Neural progenitor cell (in vitro differentiated cells): ENCODE measurements around the gene SELENOO. TPM values are rescaled to one million over a fixed set of nuclear protein-coding genes. Genes with fewer than 3 reads are reported as not detected.

Experiments
- DNase-seq: peaks from one replicate; pipeline ENCODE4 v3.0.0-alpha.2; 2016; ENCODE audit warnings: low spot score
- H2AFZ ChIP-seq: fragments of 200-600 bp; sonication (generic); replicated peaks from 2 replicates; pipeline ENCODE4 v1.6.1; 2016; ENCODE audit warnings: antibody characterized with exemption
- H3F3A ChIP-seq: fragments of 200-600 bp; sonication (generic); 2 replicates; pipeline ENCODE4 v1.6.1; 2016; ENCODE audit warnings: antibody characterized with exemption, low read depth
- H3K27ac ChIP-seq: fragments of 200-600 bp; sonication (generic); 2 replicates; pipeline ENCODE4 v1.5.1; 2016; ENCODE audit warnings: mild to moderate bottlenecking
- H3K27me3 ChIP-seq: fragments of 200-600 bp; sonication (generic); 2 replicates; pipeline ENCODE4 v1.6.1; 2016; ENCODE audit warnings: mild to moderate bottlenecking, moderate library complexity
- H3K36me3 ChIP-seq: fragments of 200-600 bp; sonication (generic); 2 replicates; pipeline ENCODE4 v1.5.1; 2016
- H3K4me1 ChIP-seq: fragments of 200-600 bp; sonication (generic); 2 replicates; pipeline ENCODE4 v1.6.1; 2016; ENCODE audit warnings: mixed run types
- H3K4me2 ChIP-seq: fragments of 200-600 bp; sonication (generic); 2 replicates; pipeline ENCODE4 v1.6.1; 2016
- H3K4me3 ChIP-seq: fragments of 200-600 bp; sonication (generic); 2 replicates; pipeline ENCODE4 v1.5.1; 2016
- H3K79me2 ChIP-seq: fragments of 200-600 bp; sonication (generic); 2 replicates; pipeline ENCODE4 v1.6.1; 2016; ENCODE audit warnings: low read depth
- H3K9ac ChIP-seq: fragments of 200-600 bp; sonication (generic); 2 replicates; pipeline ENCODE4 v1.6.1; 2016
- H3K9me3 ChIP-seq: fragments of 200-600 bp; sonication (generic); 2 replicates; pipeline ENCODE4 v1.5.1; 2016; ENCODE audit warnings: low read depth
- H4K20me1 ChIP-seq: fragments of 200-600 bp; sonication (generic); 2 replicates; pipeline ENCODE4 v1.6.1; 2016; ENCODE audit warnings: low read depth
- H3K27ac Mint-ChIP-seq: 3 replicates; pipeline ENCODE4 v1.8.0; 2021; ENCODE audit warnings: mixed read lengths
- H3K27me3 Mint-ChIP-seq: 2 replicates; pipeline ENCODE4 v1.8.0; 2022; ENCODE audit warnings: low read depth, mild to moderate bottlenecking, inconsistent platforms, moderate library complexity, mixed read lengths; ENCODE audit not compliant: insufficient read depth
- H3K36me3 Mint-ChIP-seq: 3 replicates; pipeline ENCODE4 v1.8.0; 2021; ENCODE audit warnings: mixed read lengths
- H3K4me1 Mint-ChIP-seq: 3 replicates; pipeline ENCODE4 v1.8.0; 2021; ENCODE audit warnings: mixed read lengths
- H3K4me3 Mint-ChIP-seq: 3 replicates; pipeline ENCODE4 v1.8.0; 2021; ENCODE audit warnings: mild to moderate bottlenecking, moderate library complexity, mixed read lengths
- H3K9me3 Mint-ChIP-seq: 3 replicates; pipeline ENCODE4 v1.8.0; 2020; ENCODE audit warnings: mixed read lengths
- EZH2 ChIP-seq: fragments of 200-600 bp; sonication (generic); IDR thresholded peaks from 2 replicates; pipeline ENCODE4 v1.6.1; 2017; ENCODE audit warnings: antibody characterized with exemption, mild to moderate bottlenecking, moderate library complexity
- EZH2phosphoT487 ChIP-seq: fragments of 200-600 bp; sonication (generic); IDR thresholded peaks from 2 replicates; pipeline ENCODE4 v1.6.1; 2017; ENCODE audit warnings: antibody characterized with exemption
- total RNA-seq: library from RNA; depleted of rRNA; stranded (reverse); fragments of >200 nt; gene quantifications from 2 replicates; pipeline ENCODE4 v1.2.3, GENCODE V29; 2015; ENCODE audit warnings: low replicate concordance
- TF ChIP-seq, protein P1 (sequence below): fragments of 200-600 bp; sonication (generic); IDR thresholded peaks from 2 replicates; pipeline ENCODE4 v1.5.1; 2017; ENCODE audit warnings: antibody characterized with exemption, mild to moderate bottlenecking

Gene SELENOO
- total RNA-seq, 1 donor from 2014 or later: 7.6 TPM

DNA sequence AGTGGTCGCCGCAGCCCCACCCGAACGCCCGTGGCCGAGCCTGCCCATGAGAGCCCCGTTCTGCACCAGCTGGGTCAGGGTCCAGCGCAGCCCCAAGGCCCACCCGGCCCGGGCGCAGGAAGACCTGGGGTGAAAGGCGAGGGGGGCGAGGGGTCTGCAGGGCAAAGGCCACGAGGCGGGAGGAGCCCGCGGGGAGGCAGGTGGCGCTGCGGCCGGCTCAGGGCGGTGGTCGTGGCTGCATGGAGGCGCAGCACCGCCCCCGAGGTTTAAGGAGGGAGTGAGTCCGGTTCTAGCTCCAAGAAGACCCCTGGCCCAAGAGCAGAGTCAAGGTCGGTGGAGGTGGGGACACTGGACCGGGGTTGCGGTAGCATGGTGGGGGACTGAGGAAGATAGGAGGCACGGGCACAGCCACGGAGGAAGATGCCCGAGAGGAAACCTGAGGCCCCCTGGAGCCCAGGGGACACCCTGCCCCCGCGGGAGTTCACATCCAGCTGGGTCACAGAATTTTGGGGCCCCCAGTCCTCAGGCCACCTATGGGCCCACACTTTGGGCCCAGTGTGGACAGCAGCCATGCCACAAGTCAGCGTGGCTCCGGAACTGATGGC, 50.8 kb downstream of the SELENOO start:
- Histone ChIP-seq H3K27me3 (no peaks in the 10 kb centered on the region), H3K9ac (no peak overlapping the region), H3K9me3 (no peaks in the 10 kb centered on the region), H2AFZ (peak overlapping the region; percentile 70), H3K4me2 (peak overlapping the region; percentile 83), H3K36me3 (no peaks in the 10 kb centered on the region), H3K79me2 (no peaks in the 10 kb centered on the region), H3F3A (peaks cover 28% of the 10 kb centered on the region), H3K4me3 (peak overlapping the region; percentile 63), H3K27ac (no peak overlapping the region), H3K4me1 (peaks cover 6% of the 10 kb centered on the region), H4K20me1 (peaks cover 30% of the 10 kb centered on the region)
- peaks cover 10% of the 10 kb centered on the region for H3K4me1 Mint-ChIP-seq
- no peak overlapping the region for H3K27ac Mint-ChIP-seq
- no peak for DNase-seq
- no peak for TF ChIP-seq EZH2phosphoT487
- TF ChIP-seq EZH2: peak; percentile 31
- TF ChIP-seq, protein P1, sequence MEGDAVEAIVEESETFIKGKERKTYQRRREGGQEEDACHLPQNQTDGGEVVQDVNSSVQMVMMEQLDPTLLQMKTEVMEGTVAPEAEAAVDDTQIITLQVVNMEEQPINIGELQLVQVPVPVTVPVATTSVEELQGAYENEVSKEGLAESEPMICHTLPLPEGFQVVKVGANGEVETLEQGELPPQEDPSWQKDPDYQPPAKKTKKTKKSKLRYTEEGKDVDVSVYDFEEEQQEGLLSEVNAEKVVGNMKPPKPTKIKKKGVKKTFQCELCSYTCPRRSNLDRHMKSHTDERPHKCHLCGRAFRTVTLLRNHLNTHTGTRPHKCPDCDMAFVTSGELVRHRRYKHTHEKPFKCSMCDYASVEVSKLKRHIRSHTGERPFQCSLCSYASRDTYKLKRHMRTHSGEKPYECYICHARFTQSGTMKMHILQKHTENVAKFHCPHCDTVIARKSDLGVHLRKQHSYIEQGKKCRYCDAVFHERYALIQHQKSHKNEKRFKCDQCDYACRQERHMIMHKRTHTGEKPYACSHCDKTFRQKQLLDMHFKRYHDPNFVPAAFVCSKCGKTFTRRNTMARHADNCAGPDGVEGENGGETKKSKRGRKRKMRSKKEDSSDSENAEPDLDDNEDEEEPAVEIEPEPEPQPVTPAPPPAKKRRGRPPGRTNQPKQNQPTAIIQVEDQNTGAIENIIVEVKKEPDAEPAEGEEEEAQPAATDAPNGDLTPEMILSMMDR: peak; percentile 21
- peak overlapping the region; percentile 68 for H3K4me3 Mint-ChIP-seq
- H3K36me3 Mint-ChIP-seq: no peaks in the 10 kb centered on the region
- H3K9me3 Mint-ChIP-seq: no peaks in the 10 kb centered on the region
- H3K27me3 Mint-ChIP-seq: peaks cover 6% of the 10 kb centered on the region

DNA sequence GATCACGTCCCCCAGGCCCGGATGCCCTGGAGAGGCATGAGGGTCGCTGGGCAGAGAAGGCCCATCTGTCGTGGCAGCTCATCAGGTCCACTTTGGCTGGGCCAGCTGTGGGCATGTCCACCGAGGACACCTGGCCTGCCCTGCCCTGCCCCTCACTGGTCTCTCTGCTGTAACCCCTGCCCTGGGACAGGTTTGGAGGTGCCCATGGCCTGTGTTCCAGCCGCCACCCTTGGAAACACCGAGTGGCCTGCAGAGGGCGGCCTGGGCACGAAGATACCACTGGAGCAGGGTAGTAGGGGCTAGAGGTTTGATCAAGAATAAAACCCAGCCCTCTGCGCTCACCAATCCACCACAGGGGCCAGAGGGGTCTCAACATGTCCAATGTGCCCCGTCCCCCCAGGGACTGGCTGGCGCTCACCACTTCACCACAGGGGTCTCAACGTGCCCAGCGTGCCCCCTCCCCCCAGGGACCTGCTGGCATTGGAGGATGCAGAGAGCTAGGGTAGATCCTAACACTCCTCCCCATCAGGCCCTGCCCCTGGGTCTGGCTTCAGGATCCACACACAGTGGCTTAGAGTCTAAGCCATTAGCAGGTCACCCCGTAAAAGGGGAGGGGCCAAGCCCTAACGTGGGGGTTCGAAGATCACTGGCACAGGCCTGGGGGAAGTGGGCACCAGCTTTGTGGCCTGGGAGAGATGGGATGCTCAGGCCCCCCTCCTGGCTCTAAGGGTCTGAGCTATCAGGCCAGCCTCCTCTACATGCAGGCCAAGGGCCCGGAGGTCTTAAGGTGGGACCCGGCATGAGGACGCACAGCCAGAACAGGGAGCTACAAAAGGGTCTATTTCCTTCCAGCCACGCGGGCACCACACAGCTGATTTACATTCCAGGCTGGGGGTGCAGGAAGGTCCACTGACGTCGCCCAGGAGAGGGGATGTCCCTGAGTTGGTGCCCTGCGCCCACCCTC, 51.6 kb downstream of the SELENOO start:
- H3K9ac ChIP-seq: no peak overlapping the region
- no peak for TF ChIP-seq EZH2
- TF ChIP-seq, protein P1: peak; percentile 72
- H3K36me3 ChIP-seq: no peaks in the 10 kb centered on the region
- peaks cover 23% of the 10 kb centered on the region for H3F3A ChIP-seq
- no peaks in the 10 kb centered on the region for H3K9me3 ChIP-seq
- Mint-ChIP-seq H3K36me3 (no peaks in the 10 kb centered on the region), H3K9me3 (no peaks in the 10 kb centered on the region), H3K4me1 (peaks cover 8% of the 10 kb centered on the region), H3K27me3 (peaks cover 6% of the 10 kb centered on the region), H3K4me3 (peak overlapping the region; percentile 68), H3K27ac (no peak overlapping the region)
- no peak overlapping the region for H3K4me3 ChIP-seq
- peak; percentile 83 for DNase-seq
- peaks cover 35% of the 10 kb centered on the region for H4K20me1 ChIP-seq
- H3K27ac ChIP-seq: no peak overlapping the region
- H3K79me2 ChIP-seq: no peaks in the 10 kb centered on the region
- H3K4me2 ChIP-seq: peak overlapping the region; percentile 83
- peaks cover 6% of the 10 kb centered on the region for H3K4me1 ChIP-seq
- H2AFZ ChIP-seq: no peak overlapping the region
- H3K27me3 ChIP-seq: no peaks in the 10 kb centered on the region

DNA sequence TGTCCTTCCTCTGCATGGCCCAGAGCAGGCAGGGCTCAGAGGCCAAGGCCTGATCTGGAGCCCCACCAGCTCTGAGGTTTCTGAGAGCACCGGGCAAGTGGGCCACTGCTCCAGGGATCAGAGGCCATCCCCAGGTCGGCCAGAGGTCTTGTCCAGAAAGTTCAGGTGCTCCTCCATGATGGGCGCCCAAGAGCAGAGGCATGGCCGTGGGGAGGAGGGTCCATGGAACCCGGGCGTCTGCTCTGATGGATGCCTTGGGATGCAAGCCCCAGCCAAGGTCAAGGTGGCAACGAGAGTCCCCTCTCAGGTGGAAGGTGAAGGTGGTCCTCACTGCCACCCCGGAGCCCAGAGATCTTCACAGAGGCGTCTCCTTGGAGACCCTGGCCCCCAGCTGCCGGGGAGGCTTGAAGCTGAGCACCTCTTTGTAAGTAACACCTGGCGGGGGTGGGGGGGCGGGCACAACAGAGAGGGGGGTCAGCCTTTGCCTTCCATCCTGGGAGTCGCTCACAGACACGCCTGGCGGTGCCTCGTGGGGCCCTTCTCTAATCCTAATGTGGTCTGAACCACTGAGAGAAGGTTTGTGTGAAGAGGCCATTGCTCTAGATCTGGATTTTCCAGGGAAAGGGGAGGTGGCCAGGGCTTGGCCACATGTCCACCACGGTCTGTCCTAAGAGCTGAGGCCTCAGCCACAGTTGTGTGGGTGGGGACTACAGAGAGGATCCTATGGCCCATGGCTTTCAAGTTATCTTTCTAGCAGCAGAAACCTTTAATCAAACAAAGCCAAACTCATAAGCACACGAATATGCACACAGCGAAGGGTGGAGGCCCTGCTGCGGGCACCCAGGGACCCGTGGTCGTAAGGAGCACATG, 52.5 kb downstream of the SELENOO start:
- TF ChIP-seq EZH2: no peak
- TF ChIP-seq EZH2phosphoT487: no peak
- TF ChIP-seq, protein P1: no peak
- Histone ChIP-seq H4K20me1 (peaks cover 41% of the 10 kb centered on the region), H3K4me1 (peaks cover 6% of the 10 kb centered on the region), H3K36me3 (no peaks in the 10 kb centered on the region), H3K4me2 (no peak overlapping the region), H3K9ac (no peak overlapping the region), H3K4me3 (no peak overlapping the region), H3K79me2 (no peaks in the 10 kb centered on the region), H3K27me3 (no peaks in the 10 kb centered on the region), H3K9me3 (no peaks in the 10 kb centered on the region), H2AFZ (no peak overlapping the region), H3K27ac (no peak overlapping the region), H3F3A (peaks cover 19% of the 10 kb centered on the region)
- no peak for DNase-seq
- Mint-ChIP-seq H3K9me3 (no peaks in the 10 kb centered on the region), H3K4me3 (no peak overlapping the region), H3K27me3 (peaks cover 6% of the 10 kb centered on the region), H3K4me1 (peaks cover 4% of the 10 kb centered on the region), H3K27ac (no peak overlapping the region), H3K36me3 (no peaks in the 10 kb centered on the region)
